Measurements from ENCODE around the gene MTG2.

GRCh38 chr20:62158541-62158940 is 24.3 kb upstream of the MTG2 start:
- TF ChIP-seq CTCF (optimal IDR thresholded peaks at IDR 0.05 in 1 of 3, IDR thresholded peaks at IDR 0.05 in 1 of 3, conservative IDR thresholded peaks at IDR 0.05 in 1 of 3; ENCODE audit: extremely low read depth in 1 of 3, insufficient read depth in 2 of 3, low read length in 3 of 3) (no peak), EZH2 (IDR thresholded peaks at IDR 0.05; ENCODE audit: low read length) (no peak)

Measured in keratinocyte (primary cell).